GM18498 (cell line): Measurements from ENCODE around the gene ALDH1A3.

Experiments used
- ATAC-seq: cut with Tn5 transposase; IDR thresholded peaks from one replicate; pipeline ENCODE4 v1.9.1; 2021; ENCODE audit warnings: mild to moderate bottlenecking, moderate library complexity; ENCODE audit not compliant: unreplicated experiment

The ALDH1A3 gene

GRCh38 chr15:100880897-100881242 is 1.2 kb downstream of the ALDH1A3 start:
- no peak for ATAC-seq

- no peak for ATAC-seq
These were observed 2.1 kb downstream of the ALDH1A3 start for GRCh38 chr15:100881573-100882336.

- no peak for ATAC-seq
These were observed 5.5 kb downstream of the ALDH1A3 start for GRCh38 chr15:100885116-100885515.

GRCh38 chr15:100885811-100886210 is 6.2 kb downstream of the ALDH1A3 start:
- no peak for ATAC-seq

GRCh38 chr15:100887211-100887913 is 7.7 kb downstream of the ALDH1A3 start:
- no peak for ATAC-seq

- no peak for ATAC-seq
These were observed 9.9 kb downstream of the ALDH1A3 start for GRCh38 chr15:100889385-100890050.

GRCh38 chr15:100890051-100890720 is 10.6 kb downstream of the ALDH1A3 start:
- no peak for ATAC-seq

- ATAC-seq, result no peak
These were observed 11.2 kb downstream of the ALDH1A3 start for GRCh38 chr15:100890850-100891249.

GRCh38 chr15:100891307-100892012 is 11.8 kb downstream of the ALDH1A3 start:
- ATAC-seq, result no peak

- ATAC-seq, result no peak
These were observed 12.4 kb downstream of the ALDH1A3 start for GRCh38 chr15:100892013-100892355.

GRCh38 chr15:100893261-100893963 is 13.8 kb downstream of the ALDH1A3 start:
- ATAC-seq, result no peak

GRCh38 chr15:100893964-100894295 is 14.3 kb downstream of the ALDH1A3 start:
- ATAC-seq, result no peak

- no peak for ATAC-seq
These were observed 16.1 kb downstream of the ALDH1A3 start for GRCh38 chr15:100895721-100896120.

- ATAC-seq, result no peak
These were observed 17.9 kb downstream of the ALDH1A3 start for GRCh38 chr15:100897221-100898151.

- ATAC-seq, result no peak
These were observed 18.5 kb downstream of the ALDH1A3 start for GRCh38 chr15:100898152-100898490.

- no peak for ATAC-seq
These were observed 19.2 kb downstream of the ALDH1A3 start for GRCh38 chr15:100898661-100899462.

GRCh38 chr15:100899601-100900000 is 20.0 kb downstream of the ALDH1A3 start:
- ATAC-seq, result no peak

- no peak for ATAC-seq
These were observed 20.6 kb downstream of the ALDH1A3 start for GRCh38 chr15:100900136-100900794.
